ENCODE data around the gene NAMPT.
A peak's percentile ranks its signal among the peaks of the same experiment; 100 is the strongest.

NAMPT gene

GRCh38 chr7:106224797-106225196, 60.0 kb downstream of the NAMPT start:
- no peak for TF ChIP-seq CTCF (conservative IDR thresholded peaks at IDR 0.05; ENCODE audit: control insufficient read depth, insufficient read depth, low read depth, low read length)
- no peak for DNase-seq (ENCODE audit: low read depth)
- no peak overlapping the region for H3K4me3 ChIP-seq (ENCODE audit: control insufficient read depth, low read depth, low read length)

- TF ChIP-seq CTCF (conservative IDR thresholded peaks at IDR 0.05; ENCODE audit: control insufficient read depth, insufficient read depth, low read depth, low read length): no peak
- DNase-seq (ENCODE audit: low read depth): no peak
- H3K4me3 ChIP-seq (ENCODE audit: control insufficient read depth, low read depth, low read length): no peak overlapping the region
These were observed 61.6 kb downstream of the NAMPT start for GRCh38 chr7:106223156-106223555.

- DNase-seq (ENCODE audit: low read depth): no peak
- H3K4me3 ChIP-seq (ENCODE audit: control insufficient read depth, low read depth, low read length): no peak overlapping the region
- TF ChIP-seq CTCF (conservative IDR thresholded peaks at IDR 0.05; ENCODE audit: control insufficient read depth, insufficient read depth, low read depth, low read length): no peak
These were observed 62.2 kb downstream of the NAMPT start for GRCh38 chr7:106222545-106222944.

- TF ChIP-seq CTCF (conservative IDR thresholded peaks at IDR 0.05; ENCODE audit: control insufficient read depth, insufficient read depth, low read depth, low read length): no peak
- no peak for DNase-seq (ENCODE audit: low read depth)
- no peak overlapping the region for H3K4me3 ChIP-seq (ENCODE audit: control insufficient read depth, low read depth, low read length)
These were observed 64.5 kb downstream of the NAMPT start for GRCh38 chr7:106220307-106220706.

GRCh38 chr7:106219170-106219569, 65.6 kb downstream of the NAMPT start:
- H3K4me3 ChIP-seq (ENCODE audit: control insufficient read depth, low read depth, low read length): no peak overlapping the region
- TF ChIP-seq CTCF (conservative IDR thresholded peaks at IDR 0.05; ENCODE audit: control insufficient read depth, insufficient read depth, low read depth, low read length): no peak
- DNase-seq (ENCODE audit: low read depth): no peak

- TF ChIP-seq CTCF (conservative IDR thresholded peaks at IDR 0.05; ENCODE audit: control insufficient read depth, insufficient read depth, low read depth, low read length): no peak
- DNase-seq (ENCODE audit: low read depth): peak; percentile 70
- no peak overlapping the region for H3K4me3 ChIP-seq (ENCODE audit: control insufficient read depth, low read depth, low read length)
These were observed 66.2 kb downstream of the NAMPT start for GRCh38 chr7:106218546-106218945.

GRCh38 chr7:106216923-106217542, 67.8 kb downstream of the NAMPT start:
- H3K4me3 ChIP-seq (ENCODE audit: control insufficient read depth, low read depth, low read length): peak overlapping the region; percentile 22
- peak; percentile 90 for DNase-seq (ENCODE audit: low read depth)
- TF ChIP-seq CTCF (conservative IDR thresholded peaks at IDR 0.05; ENCODE audit: control insufficient read depth, insufficient read depth, low read depth, low read length): no peak

Data from fibroblast of mammary gland (primary cell).